WTC11 (cell line): ENCODE measurements around the gene KDM1A. TPM values are rescaled to one million over a fixed set of nuclear protein-coding genes. Genes with fewer than 3 reads are reported as not detected.

Experiments used
- ATAC-seq: fragments of 200-7000 bp; cut with Tn5 transposase; 2 replicates; pipeline ENCODE4 v1.10.0; 2021; ENCODE audit warnings: mild to moderate bottlenecking, moderate library complexity
- CTCF ChIA-PET: fragments of 300-600 bp; sonication (Branson Sonifier 250); formaldehyde crosslinking; loops from one replicate; lab custom pipeline; 2021; ENCODE audit warnings: antibody characterized with exemption; lab: Charles Lee
- POLR2A ChIA-PET: fragments of 350-600 bp; sonication (Branson Sonifier 250); formaldehyde crosslinking; loops from one replicate; lab custom pipeline; 2021; ENCODE audit warnings: antibody characterized with exemption; lab: Charles Lee
- DNase-seq: peaks from one replicate; pipeline ENCODE4 v3.0.0; 2021; ENCODE audit warnings: low spot score
- H3K27ac Mint-ChIP-seq: 2 replicates; pipeline ENCODE4 v1.8.0; 2021; ENCODE audit warnings: mixed read lengths
- H3K27me3 Mint-ChIP-seq: 2 replicates; pipeline ENCODE4 v1.8.0; 2021; ENCODE audit warnings: low read depth, mild to moderate bottlenecking, moderate library complexity, mixed read lengths
- H3K36me3 Mint-ChIP-seq: 2 replicates; pipeline ENCODE4 v1.8.0; 2021; ENCODE audit warnings: mixed read lengths
- H3K4me1 Mint-ChIP-seq: 2 replicates; pipeline ENCODE4 v1.8.0; 2022; ENCODE audit warnings: mixed read lengths
- H3K4me3 Mint-ChIP-seq: 2 replicates; pipeline ENCODE4 v1.8.0; 2021; ENCODE audit warnings: mild to moderate bottlenecking, moderate library complexity, mixed read lengths
- H3K9me3 Mint-ChIP-seq: 2 replicates; pipeline ENCODE4 v1.8.0; 2021; ENCODE audit warnings: mixed read lengths
- CREM ChIP-seq: sonication (generic); formaldehyde crosslinking; IDR thresholded peaks from 2 replicates; pipeline ENCODE4 v1.8.1; 2022; ENCODE audit warnings: mild to moderate bottlenecking, missing genetic modification reagents, moderate library complexity
- EMX1 ChIP-seq: fragments of 250-450 bp; sonication (Bioruptor Pico); IDR thresholded peaks from 2 replicates; pipeline ENCODE4 v1.8.0; 2021; ENCODE audit warnings: mild to moderate bottlenecking
- ERG ChIP-seq: fragments of 250-450 bp; sonication (Bioruptor Pico); IDR thresholded peaks from 2 replicates; pipeline ENCODE4 v1.8.0; 2021; ENCODE audit warnings: mild to moderate bottlenecking
- ESRRA ChIP-seq: sonication (generic); formaldehyde crosslinking; IDR thresholded peaks from 2 replicates; pipeline ENCODE4 v1.8.1; 2022; ENCODE audit warnings: mild to moderate bottlenecking, missing genetic modification reagents, borderline replicate concordance
- FOXP1 ChIP-seq: sonication (generic); formaldehyde crosslinking; IDR thresholded peaks from 2 replicates; pipeline ENCODE4 v1.8.0; 2022; ENCODE audit warnings: missing genetic modification reagents, mild to moderate bottlenecking, moderate library complexity, borderline replicate concordance
- GRHL2 ChIP-seq: fragments of 250-450 bp; sonication (Bioruptor Pico); IDR thresholded peaks from 2 replicates; pipeline ENCODE4 v1.8.0; 2022; ENCODE audit warnings: mild to moderate bottlenecking, moderate library complexity; ENCODE audit not compliant: insufficient replicate concordance, severe bottlenecking
- KAT7 ChIP-seq: sonication (generic); formaldehyde crosslinking; IDR thresholded peaks from 2 replicates; pipeline ENCODE4 v1.8.1; 2023; ENCODE audit warnings: missing genetic modification reagents, mild to moderate bottlenecking, borderline replicate concordance
- MLX ChIP-seq: sonication (generic); formaldehyde crosslinking; IDR thresholded peaks from 2 replicates; pipeline ENCODE4 v1.8.1; 2023; ENCODE audit warnings: mild to moderate bottlenecking, missing genetic modification reagents, moderate library complexity
- NFATC4 ChIP-seq: fragments of 250-450 bp; sonication (Bioruptor Pico); IDR thresholded peaks from 2 replicates; pipeline ENCODE4 v1.9.0; 2021; ENCODE audit warnings: mild to moderate bottlenecking
- NFE2L1 ChIP-seq: sonication (generic); formaldehyde crosslinking; IDR thresholded peaks from 2 replicates; pipeline ENCODE4 v1.8.1; 2023; ENCODE audit warnings: missing genetic modification reagents
- NR3C1 ChIP-seq: sonication (generic); formaldehyde crosslinking; conservative IDR thresholded peaks from 2 replicates; pipeline ENCODE4 v1.8.1; 2023; ENCODE audit warnings: low read depth, mild to moderate bottlenecking, missing genetic modification reagents
- PRRX2 ChIP-seq: fragments of 250-450 bp; sonication (Bioruptor Pico); IDR thresholded peaks from 2 replicates; pipeline ENCODE4 v1.8.0; 2021; ENCODE audit warnings: mild to moderate bottlenecking
- RORB ChIP-seq: fragments of 250-450 bp; sonication (Bioruptor Pico); IDR thresholded peaks from 2 replicates; pipeline ENCODE4 v1.9.0; 2021; ENCODE audit warnings: mild to moderate bottlenecking
- TCF7 ChIP-seq: sonication (generic); formaldehyde crosslinking; IDR thresholded peaks from 2 replicates; pipeline ENCODE4 v1.8.0; 2022; ENCODE audit warnings: mild to moderate bottlenecking, low read depth, missing genetic modification reagents, moderate library complexity
- TEAD4 ChIP-seq: sonication (generic); formaldehyde crosslinking; IDR thresholded peaks from 2 replicates; pipeline ENCODE4 v1.8.0; 2022; ENCODE audit warnings: mild to moderate bottlenecking, missing genetic modification reagents
- ZBTB43 ChIP-seq: sonication (generic); formaldehyde crosslinking; IDR thresholded peaks from 2 replicates; pipeline ENCODE4 v1.8.1; 2023; ENCODE audit warnings: mild to moderate bottlenecking, missing genetic modification reagents
- ZNF396 ChIP-seq: fragments of 250-450 bp; sonication (Bioruptor Pico); IDR thresholded peaks from 2 replicates; pipeline ENCODE4 v1.8.0; 2021; ENCODE audit warnings: mild to moderate bottlenecking, moderate library complexity, borderline replicate concordance
- ZNF425 ChIP-seq: fragments of 250-450 bp; sonication (Bioruptor Pico); conservative IDR thresholded peaks from 2 replicates; pipeline ENCODE4 v1.9.0; 2021; ENCODE audit warnings: mild to moderate bottlenecking
- ZNF671 ChIP-seq: fragments of 250-450 bp; sonication (Bioruptor Pico); IDR thresholded peaks from 2 replicates; pipeline ENCODE4 v1.8.0; 2021; ENCODE audit warnings: mild to moderate bottlenecking
- total RNA-seq: library from RNA; stranded (reverse); gene quantifications from 3 replicates; pipeline ENCODE4 v1.2.3, GENCODE V29; 2021
- TF ChIP-seq, protein P1 (sequence below): sonication (generic); formaldehyde crosslinking; IDR thresholded peaks from 2 replicates; pipeline ENCODE4 v1.8.1; 2022; ENCODE audit warnings: mild to moderate bottlenecking, missing genetic modification reagents, moderate library complexity, borderline replicate concordance
- TF ChIP-seq, protein P2 (sequence below): sonication (generic); formaldehyde crosslinking; IDR thresholded peaks from 2 replicates; pipeline ENCODE4 v1.8.1; 2023; ENCODE audit warnings: mild to moderate bottlenecking, missing genetic modification reagents, borderline replicate concordance
- TF ChIP-seq, protein P3 (sequence below): sonication (generic); formaldehyde crosslinking; IDR thresholded peaks from 2 replicates; pipeline ENCODE4 v1.8.0; 2023; ENCODE audit warnings: missing genetic modification reagents

Gene KDM1A
- total RNA-seq, 1 experiment from 2014 or later: 226 TPM

- ATAC-seq (peak; percentile 78), DNase-seq (no peak)
- peaks cover 14% of the 10 kb centered on the region for H3K4me1 Mint-ChIP-seq
- H3K4me3 Mint-ChIP-seq: no peak overlapping the region
- H3K9me3 Mint-ChIP-seq: no peaks in the 10 kb centered on the region
- ChIA-PET CTCF (interaction anchor here (0.8 to 1.1 kb wide), 3 partner anchors 49 to 484 kb away, joined by 3 to 4 read pairs (median 3); no protein-coding TSS in a partner anchor), POLR2A (no interaction called here)
- H3K27me3 Mint-ChIP-seq: no peaks in the 10 kb centered on the region
- H3K27ac Mint-ChIP-seq: 0 out of 2 replicates have a peak overlapping the region, but pooled peaks have one; percentile 63
- no peaks in the 10 kb centered on the region for H3K36me3 Mint-ChIP-seq
- no peak for TF ChIP-seq CREM (CRISPR knock-in tag)
- TF ChIP-seq ZNF396: no peak
- no peak for TF ChIP-seq GRHL2 (CRISPR knock-in tag)
- no peak for TF ChIP-seq TCF7 (CRISPR knock-in tag)
- TF ChIP-seq ZBTB43: no peak
- TF ChIP-seq, protein P1, sequence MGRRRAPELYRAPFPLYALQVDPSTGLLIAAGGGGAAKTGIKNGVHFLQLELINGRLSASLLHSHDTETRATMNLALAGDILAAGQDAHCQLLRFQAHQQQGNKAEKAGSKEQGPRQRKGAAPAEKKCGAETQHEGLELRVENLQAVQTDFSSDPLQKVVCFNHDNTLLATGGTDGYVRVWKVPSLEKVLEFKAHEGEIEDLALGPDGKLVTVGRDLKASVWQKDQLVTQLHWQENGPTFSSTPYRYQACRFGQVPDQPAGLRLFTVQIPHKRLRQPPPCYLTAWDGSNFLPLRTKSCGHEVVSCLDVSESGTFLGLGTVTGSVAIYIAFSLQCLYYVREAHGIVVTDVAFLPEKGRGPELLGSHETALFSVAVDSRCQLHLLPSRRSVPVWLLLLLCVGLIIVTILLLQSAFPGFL (CRISPR knock-in tag): no peak
- no peak for TF ChIP-seq ZNF671
- no peak for TF ChIP-seq NFE2L1 (CRISPR knock-in tag)
- TF ChIP-seq RORB (CRISPR knock-in tag): no peak
These were observed 5.6 kb upstream of the KDM1A start for GRCh38 chr1:23013657-23014056.

- no peak for DNase-seq
- ChIA-PET POLR2A (interaction anchor here (0.6 to 0.7 kb wide), 3 partner anchors 9 to 149 kb away, joined by 3 read pairs; no protein-coding TSS in a partner anchor), CTCF (interaction anchor here (0.7 kb wide), 2 partner anchors 11 to 166 kb away, joined by 3 to 4 read pairs; no protein-coding TSS in a partner anchor)
- peaks cover 29% of the 10 kb centered on the region for H3K36me3 Mint-ChIP-seq
- H3K27me3 Mint-ChIP-seq: no peaks in the 10 kb centered on the region
- H3K4me3 Mint-ChIP-seq: peak overlapping the region; percentile 97
- ATAC-seq: no peak
- peaks cover 24% of the 10 kb centered on the region for H3K4me1 Mint-ChIP-seq
- H3K27ac Mint-ChIP-seq: peak overlapping the region; percentile 99
- peaks cover 17% of the 10 kb centered on the region for H3K9me3 Mint-ChIP-seq
- TF ChIP-seq, protein P2, sequence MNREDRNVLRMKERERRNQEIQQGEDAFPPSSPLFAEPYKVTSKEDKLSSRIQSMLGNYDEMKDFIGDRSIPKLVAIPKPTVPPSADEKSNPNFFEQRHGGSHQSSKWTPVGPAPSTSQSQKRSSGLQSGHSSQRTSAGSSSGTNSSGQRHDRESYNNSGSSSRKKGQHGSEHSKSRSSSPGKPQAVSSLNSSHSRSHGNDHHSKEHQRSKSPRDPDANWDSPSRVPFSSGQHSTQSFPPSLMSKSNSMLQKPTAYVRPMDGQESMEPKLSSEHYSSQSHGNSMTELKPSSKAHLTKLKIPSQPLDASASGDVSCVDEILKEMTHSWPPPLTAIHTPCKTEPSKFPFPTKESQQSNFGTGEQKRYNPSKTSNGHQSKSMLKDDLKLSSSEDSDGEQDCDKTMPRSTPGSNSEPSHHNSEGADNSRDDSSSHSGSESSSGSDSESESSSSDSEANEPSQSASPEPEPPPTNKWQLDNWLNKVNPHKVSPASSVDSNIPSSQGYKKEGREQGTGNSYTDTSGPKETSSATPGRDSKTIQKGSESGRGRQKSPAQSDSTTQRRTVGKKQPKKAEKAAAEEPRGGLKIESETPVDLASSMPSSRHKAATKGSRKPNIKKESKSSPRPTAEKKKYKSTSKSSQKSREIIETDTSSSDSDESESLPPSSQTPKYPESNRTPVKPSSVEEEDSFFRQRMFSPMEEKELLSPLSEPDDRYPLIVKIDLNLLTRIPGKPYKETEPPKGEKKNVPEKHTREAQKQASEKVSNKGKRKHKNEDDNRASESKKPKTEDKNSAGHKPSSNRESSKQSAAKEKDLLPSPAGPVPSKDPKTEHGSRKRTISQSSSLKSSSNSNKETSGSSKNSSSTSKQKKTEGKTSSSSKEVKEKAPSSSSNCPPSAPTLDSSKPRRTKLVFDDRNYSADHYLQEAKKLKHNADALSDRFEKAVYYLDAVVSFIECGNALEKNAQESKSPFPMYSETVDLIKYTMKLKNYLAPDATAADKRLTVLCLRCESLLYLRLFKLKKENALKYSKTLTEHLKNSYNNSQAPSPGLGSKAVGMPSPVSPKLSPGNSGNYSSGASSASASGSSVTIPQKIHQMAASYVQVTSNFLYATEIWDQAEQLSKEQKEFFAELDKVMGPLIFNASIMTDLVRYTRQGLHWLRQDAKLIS (CRISPR knock-in tag): no peak
- TF ChIP-seq CREM (CRISPR knock-in tag) (no peak), TEAD4 (CRISPR knock-in tag) (no peak), MLX (CRISPR knock-in tag) (no peak), FOXP1 (CRISPR knock-in tag) (no peak), PRRX2 (no peak), EMX1 (CRISPR knock-in tag) (no peak), ERG (CRISPR knock-in tag) (no peak), ESRRA (CRISPR knock-in tag) (no peak), ZNF425 (CRISPR knock-in tag) (no peak), NFATC4 (CRISPR knock-in tag) (no peak), NR3C1 (CRISPR knock-in tag) (no peak), KAT7 (CRISPR knock-in tag) (no peak)
- TF ChIP-seq, protein P3, sequence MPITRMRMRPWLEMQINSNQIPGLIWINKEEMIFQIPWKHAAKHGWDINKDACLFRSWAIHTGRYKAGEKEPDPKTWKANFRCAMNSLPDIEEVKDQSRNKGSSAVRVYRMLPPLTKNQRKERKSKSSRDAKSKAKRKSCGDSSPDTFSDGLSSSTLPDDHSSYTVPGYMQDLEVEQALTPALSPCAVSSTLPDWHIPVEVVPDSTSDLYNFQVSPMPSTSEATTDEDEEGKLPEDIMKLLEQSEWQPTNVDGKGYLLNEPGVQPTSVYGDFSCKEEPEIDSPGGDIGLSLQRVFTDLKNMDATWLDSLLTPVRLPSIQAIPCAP (CRISPR knock-in tag): no peak
- TF ChIP-seq, protein P1 (CRISPR knock-in tag): no peak
These were observed 591 bp upstream of the KDM1A start for GRCh38 chr1:23018661-23019093.
